Effector memory CD8-positive, alpha-beta T cell (primary cell): Measurements from ENCODE around the gene DMTF1.
"Not testable (repeated sequence)": the region's sequence is repeated elsewhere in the genome, so short reads cannot be mapped to it uniquely, and the experiment has no call there.

Experiments used
- ATAC-seq: fragments of 150-1000 bp; cut with Tn5 transposase; replicated peaks from 2 replicates; pipeline ENCODE4 v1.10.0; 2021; ENCODE audit warnings: mild to moderate bottlenecking, moderate library complexity
- DNase-seq, 3 experiments: peaks; one replicate each; pipeline ENCODE4 v3.0.0; 2021
- H3K27ac Mint-ChIP-seq, 2 donors: one replicate each; pipeline ENCODE4 v1.8.0; 2022; ENCODE audit warnings: mild to moderate bottlenecking in 2 of 2, mixed read lengths in 2 of 2, moderate library complexity in 2 of 2
- H3K27me3 Mint-ChIP-seq, 2 donors: one replicate each; pipeline ENCODE4 v1.8.0; 2022; ENCODE audit warnings: mixed read lengths in 2 of 2
- H3K36me3 Mint-ChIP-seq: one replicate; pipeline ENCODE4 v1.8.0; 2022; ENCODE audit warnings: mild to moderate bottlenecking, moderate library complexity, mixed read lengths; ENCODE audit not compliant: insufficient read depth
- H3K4me1 Mint-ChIP-seq, 2 donors: one replicate each; pipeline ENCODE4 v1.8.0; 2022; ENCODE audit warnings: low read depth in 2 of 2, mixed read lengths in 2 of 2
- H3K4me3 Mint-ChIP-seq, 2 donors: one replicate each; pipeline ENCODE4 v1.8.0; 2022; ENCODE audit warnings: mild to moderate bottlenecking in 2 of 2, mixed read lengths in 2 of 2, moderate library complexity in 2 of 2
- H3K9me3 Mint-ChIP-seq, 2 donors: one replicate each; pipeline ENCODE4 v1.8.0; 2022; ENCODE audit warnings: mixed read lengths in 2 of 2
- total RNA-seq, 9 experiments: gene quantifications; one replicate each; lab custom pipeline; 2026; lab: John Stamatoyannopoulos, UW

DMTF1 gene, protein sequence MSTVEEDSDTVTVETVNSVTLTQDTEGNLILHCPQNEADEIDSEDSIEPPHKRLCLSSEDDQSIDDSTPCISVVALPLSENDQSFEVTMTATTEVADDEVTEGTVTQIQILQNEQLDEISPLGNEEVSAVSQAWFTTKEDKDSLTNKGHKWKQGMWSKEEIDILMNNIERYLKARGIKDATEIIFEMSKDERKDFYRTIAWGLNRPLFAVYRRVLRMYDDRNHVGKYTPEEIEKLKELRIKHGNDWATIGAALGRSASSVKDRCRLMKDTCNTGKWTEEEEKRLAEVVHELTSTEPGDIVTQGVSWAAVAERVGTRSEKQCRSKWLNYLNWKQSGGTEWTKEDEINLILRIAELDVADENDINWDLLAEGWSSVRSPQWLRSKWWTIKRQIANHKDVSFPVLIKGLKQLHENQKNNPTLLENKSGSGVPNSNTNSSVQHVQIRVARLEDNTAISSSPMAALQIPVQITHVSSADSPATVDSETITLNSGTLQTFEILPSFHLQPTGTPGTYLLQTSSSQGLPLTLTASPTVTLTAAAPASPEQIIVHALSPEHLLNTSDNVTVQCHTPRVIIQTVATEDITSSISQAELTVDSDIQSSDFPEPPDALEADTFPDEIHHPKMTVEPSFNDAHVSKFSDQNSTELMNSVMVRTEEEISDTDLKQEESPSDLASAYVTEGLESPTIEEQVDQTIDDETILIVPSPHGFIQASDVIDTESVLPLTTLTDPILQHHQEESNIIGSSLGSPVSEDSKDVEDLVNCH
- 74.5 to 240 (median 147) reads per million in 9 experiments for total RNA-seq

DNA sequence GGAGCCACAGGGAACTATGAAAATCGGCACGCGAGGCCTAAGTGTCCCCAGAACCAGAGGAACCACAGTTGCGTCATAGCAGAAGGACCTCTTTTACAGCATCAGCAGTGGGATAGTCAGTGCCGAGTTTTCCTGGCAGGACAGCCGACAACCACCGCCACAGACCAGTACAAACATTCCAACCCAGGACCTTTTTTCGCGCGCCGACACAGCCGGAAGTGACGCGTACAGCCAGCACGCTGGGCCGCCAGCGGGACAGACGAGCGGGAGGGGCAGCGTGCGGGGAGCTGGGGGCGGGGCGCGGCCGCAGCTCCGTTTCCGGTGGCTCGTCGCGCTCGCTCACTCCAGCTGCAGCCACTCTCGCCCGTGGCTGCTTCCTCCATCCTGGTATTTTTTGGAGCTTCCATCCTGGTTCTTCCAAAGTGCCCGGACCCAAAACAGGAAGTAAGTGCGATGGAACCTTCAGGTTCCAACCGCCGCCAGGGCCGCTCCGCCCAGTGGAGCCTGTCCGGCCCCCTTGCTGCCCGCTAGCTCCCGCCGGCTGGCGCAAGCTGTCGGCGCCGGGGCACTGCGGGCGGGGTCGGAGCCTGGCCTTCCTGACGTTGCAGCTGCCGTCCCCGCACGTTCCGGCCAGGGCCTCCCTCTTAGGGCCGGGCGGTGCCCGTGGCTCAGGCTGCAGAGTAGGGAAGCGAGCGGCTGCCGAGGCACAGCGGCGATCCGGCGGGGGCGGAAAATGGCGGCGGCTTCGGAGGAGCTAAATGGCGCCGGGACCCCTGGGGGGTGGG is at the start of gene DMTF1:
Gene DMTF1, plus strand, starts transcription at position 342 of the 785 bp plus-strand sequence. CDS start 12,489 bp downstream, outside the sequence.
- Mint-ChIP-seq H3K9me3 (no peaks in the 10 kb centered on the region), H3K27ac (peak within 1 kb of the TSS; percentile 97 to 98), H3K27me3 (no peaks in the 10 kb centered on the region), H3K4me1 (peaks cover 23 to 41% of the 10 kb centered on the region in 2 donors), H3K36me3 (peaks cover 23% of the 10 kb centered on the region), H3K4me3 (peak within 1 kb of the TSS; percentile 89 to 91)
- ATAC-seq (peak; percentile 83), DNase-seq (peak; percentile 80)

DNA sequence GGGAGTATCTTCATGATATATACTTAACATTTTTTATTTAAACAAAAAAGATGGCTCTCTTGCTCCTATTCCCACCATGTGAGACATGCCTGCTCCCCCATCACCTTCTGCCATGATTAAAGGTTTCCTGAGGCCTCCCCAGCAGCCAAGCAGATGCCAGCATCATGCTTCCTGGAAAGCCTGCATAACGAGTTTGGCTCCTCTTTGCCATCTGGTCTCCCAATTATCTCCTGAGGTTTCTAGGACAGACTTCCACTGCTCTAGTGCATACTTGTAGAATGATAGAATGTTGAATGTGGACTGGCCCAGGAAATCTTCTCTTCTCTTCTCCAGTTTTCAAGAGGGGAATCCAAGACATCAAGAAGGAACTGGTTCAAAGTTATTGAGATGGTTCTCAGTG is 46.9 kb upstream of the DMTF1 start:
- Mint-ChIP-seq H3K4me3 (no peak overlapping the region), H3K27ac (no peak overlapping the region), H3K9me3 (no peaks in the 10 kb centered on the region), H3K27me3 (peaks cover 24 to 44% of the 10 kb centered on the region in 2 donors), H3K4me1 (no peaks in the 10 kb centered on the region), H3K36me3 (no peaks in the 10 kb centered on the region)
- DNase-seq (no peak), ATAC-seq (no peak)

DNA sequence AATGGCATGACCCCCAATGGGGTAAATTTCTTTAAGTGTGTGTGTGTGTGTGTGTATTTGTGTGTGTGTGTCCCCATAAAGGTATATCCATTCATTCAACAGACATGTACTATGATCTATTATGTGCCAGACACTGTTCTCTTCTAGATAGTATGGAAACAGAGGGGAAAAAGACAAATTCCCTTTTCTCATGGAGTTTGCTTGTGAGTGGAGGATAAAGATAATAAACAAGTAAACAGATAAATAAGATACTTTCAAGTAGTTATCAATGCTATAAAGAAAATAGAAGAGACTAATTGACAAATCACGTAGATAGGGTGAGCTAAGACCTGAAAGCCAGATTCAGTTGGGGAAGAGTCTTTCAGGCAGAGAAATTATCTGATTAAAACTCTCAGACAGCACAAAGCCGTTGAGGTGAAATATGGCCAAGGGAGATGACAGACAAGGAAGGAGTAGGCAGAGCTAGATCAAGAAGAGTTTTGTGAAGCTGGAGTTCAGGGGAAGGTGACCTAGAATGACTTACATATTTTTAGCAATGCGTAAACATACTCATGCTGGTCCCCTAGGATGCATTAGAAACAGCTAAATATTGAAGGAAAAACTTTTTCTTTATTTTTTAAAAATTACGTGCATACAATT is 45.2 kb upstream of the DMTF1 start:
- H3K36me3 Mint-ChIP-seq, result no peaks in the 10 kb centered on the region
- H3K4me3 Mint-ChIP-seq, result no peak overlapping the region
- peaks cover 19 to 31% of the 10 kb centered on the region in 2 donors for H3K27me3 Mint-ChIP-seq
- DNase-seq (no peak), ATAC-seq (no peak)
- H3K4me1 Mint-ChIP-seq, result no peaks in the 10 kb centered on the region
- H3K9me3 Mint-ChIP-seq, result no peaks in the 10 kb centered on the region
- no peak overlapping the region for H3K27ac Mint-ChIP-seq

DNA sequence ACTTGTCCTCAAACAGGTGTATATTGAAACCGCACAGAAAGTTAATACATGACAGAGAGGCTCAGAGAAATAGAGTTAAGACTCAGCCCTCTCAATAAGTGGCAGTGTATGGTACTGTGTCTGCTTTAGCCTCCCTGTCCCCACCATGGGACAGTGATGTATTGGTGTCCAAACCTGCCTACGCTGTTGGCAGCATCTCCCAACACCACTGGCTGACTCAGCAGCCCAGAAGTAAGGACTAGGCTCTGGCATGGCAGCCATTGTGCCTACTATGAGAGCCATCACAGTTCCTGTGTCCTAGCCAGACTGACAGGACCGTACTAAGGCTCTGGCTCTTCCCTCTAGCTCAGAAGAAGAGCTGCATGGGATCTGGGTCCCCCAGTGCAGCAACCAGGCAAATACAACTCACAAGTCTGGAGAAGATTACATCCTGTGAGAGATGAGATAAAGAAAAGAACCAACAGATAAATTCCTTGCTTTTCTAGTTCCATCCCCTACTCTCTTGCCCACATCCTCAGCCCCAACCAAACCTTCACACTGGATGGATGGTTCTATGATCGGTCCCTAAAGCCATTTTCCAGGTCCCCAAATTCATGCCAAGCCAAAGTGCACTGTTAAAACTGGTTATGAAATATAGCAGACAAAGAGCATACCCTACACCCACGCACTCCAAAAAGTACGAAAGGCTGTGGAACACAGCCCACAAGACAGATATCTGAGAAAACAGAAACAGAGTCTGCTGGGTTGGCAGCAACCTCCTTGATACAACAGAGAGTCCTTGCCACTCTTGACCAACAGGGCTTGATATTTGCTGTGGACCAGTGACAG is 44.1 kb upstream of the DMTF1 start:
- Mint-ChIP-seq H3K9me3 (no peaks in the 10 kb centered on the region), H3K27ac (no peak overlapping the region), H3K27me3 (peaks cover 19 to 29% of the 10 kb centered on the region in 2 donors), H3K36me3 (no peaks in the 10 kb centered on the region), H3K4me3 (no peak overlapping the region), H3K4me1 (no peaks in the 10 kb centered on the region)
- ATAC-seq, result no peak
- DNase-seq, result no peak

DNA sequence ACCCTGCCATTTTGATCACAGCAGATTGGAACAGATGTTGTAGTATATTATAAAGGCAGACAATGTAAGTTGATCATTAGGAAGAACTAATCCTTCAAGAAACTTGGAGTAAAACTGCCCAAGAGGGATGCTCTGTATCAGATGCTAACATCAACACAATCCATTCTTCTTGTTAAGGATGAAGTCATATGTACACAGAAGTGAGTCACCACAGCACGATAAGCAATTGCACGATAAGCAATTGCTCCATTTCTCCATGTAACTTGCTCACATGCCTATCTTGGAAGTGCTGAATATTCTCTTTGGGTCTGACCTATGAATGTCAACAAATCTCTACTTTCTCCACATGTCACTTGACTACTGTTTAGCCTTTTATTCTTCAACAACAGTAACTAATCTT is 41.5 kb upstream of the DMTF1 start:
- H3K27me3 Mint-ChIP-seq, result peaks cover 19 to 24% of the 10 kb centered on the region in 2 donors
- H3K4me1 Mint-ChIP-seq, result no peaks in the 10 kb centered on the region
- H3K9me3 Mint-ChIP-seq, result no peaks in the 10 kb centered on the region
- no peaks in the 10 kb centered on the region for H3K36me3 Mint-ChIP-seq
- DNase-seq, result no peak
- H3K4me3 Mint-ChIP-seq, result no peak overlapping the region
- no peak for ATAC-seq
- no peak overlapping the region for H3K27ac Mint-ChIP-seq

DNA sequence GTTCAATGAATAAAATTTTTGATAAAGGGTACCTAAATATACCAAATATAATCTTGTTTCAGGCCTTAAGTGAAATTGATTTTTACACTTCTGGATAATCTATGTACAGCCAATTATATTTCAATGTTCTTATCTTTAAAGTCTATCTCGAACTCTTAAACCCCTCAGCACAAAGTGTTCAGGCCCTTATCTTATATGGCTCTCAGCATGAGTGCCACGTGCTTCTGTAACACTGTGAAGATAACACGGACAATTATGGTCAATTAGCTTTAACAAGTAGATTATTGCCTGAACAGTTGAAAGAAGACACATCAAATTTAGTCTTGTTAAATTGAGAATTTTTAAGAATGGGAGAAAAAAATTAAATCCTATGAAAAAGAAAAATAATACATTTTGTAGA is 40.4 kb upstream of the DMTF1 start:
- no peaks in the 10 kb centered on the region for H3K36me3 Mint-ChIP-seq
- no peak overlapping the region for H3K4me3 Mint-ChIP-seq
- no peaks in the 10 kb centered on the region for H3K4me1 Mint-ChIP-seq
- no peak for DNase-seq
- ATAC-seq, result no peak
- no peaks in the 10 kb centered on the region for H3K9me3 Mint-ChIP-seq
- peaks cover 16 to 19% of the 10 kb centered on the region in 2 donors for H3K27me3 Mint-ChIP-seq
- no peak overlapping the region for H3K27ac Mint-ChIP-seq

DNA sequence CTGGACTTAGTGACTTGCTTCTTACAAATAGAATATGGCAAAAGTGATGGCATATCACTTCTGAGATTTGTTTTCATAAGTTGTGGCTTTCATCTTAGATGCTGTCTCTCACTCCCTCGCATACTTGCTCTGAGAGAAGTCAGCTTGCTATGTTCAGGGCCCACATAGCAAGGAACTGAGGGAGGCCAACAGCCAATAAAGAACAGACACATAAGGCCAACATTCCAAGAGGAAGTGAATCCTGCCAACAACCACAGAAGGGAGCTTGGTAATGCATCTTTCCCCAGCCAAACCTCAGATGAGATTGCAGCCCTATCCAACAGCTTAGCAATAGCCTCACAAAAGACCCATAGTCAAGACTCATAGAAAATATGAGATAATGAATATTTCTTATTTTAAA is 39.2 kb upstream of the DMTF1 start:
- no peak for DNase-seq
- Mint-ChIP-seq H3K9me3 (no peaks in the 10 kb centered on the region), H3K4me3 (no peak overlapping the region), H3K36me3 (no peaks in the 10 kb centered on the region), H3K4me1 (no peaks in the 10 kb centered on the region), H3K27ac (no peak overlapping the region), H3K27me3 (peaks cover 5 to 7% of the 10 kb centered on the region in 2 donors)
- no peak for ATAC-seq

DNA sequence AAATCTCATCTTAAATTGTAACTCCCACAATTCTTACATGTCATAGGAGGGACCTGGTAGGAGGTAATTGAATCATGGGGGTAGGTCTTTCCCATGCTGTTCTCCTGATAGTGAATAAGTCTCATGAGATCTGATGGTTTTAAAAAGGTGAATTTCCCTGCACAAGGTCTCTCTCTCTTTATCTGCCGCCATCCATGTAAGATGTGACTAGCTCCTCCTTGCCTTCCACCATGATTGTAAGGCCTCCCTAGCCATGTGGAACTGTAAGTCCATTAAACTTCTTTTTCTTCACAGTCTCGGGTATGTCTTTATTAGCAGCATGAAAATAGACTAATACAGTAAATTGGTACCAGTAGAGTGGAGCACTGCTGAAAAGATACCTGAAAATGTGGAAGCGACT is 38.3 kb upstream of the DMTF1 start:
- H3K4me1 Mint-ChIP-seq, ATAC-seq, H3K27ac Mint-ChIP-seq, H3K27me3 Mint-ChIP-seq, H3K9me3 Mint-ChIP-seq, H3K4me3 Mint-ChIP-seq, DNase-seq, H3K36me3 Mint-ChIP-seq: not testable (repeated sequence)

DNA sequence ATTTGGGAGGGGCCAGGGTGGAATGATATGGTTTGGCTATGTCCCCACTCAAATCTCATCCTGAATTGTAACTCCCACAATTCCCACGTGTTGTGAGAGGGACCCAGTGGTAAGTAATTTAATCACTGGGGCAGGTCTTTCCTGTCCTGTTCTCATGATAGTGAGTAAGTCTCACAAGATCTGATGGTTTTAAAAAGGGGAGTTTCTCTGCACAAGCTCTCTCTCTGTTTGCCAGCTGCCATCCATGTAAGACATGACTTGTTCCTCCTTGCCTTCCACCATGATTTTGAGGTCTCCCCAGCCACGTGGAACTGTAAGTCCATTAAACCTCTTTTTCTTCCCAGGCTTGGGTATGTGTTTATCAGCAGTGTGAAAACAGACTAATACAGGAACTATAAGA is 36.5 kb upstream of the DMTF1 start:
- ATAC-seq, H3K36me3 Mint-ChIP-seq, H3K27me3 Mint-ChIP-seq, H3K27ac Mint-ChIP-seq, H3K9me3 Mint-ChIP-seq, H3K4me3 Mint-ChIP-seq, H3K4me1 Mint-ChIP-seq, DNase-seq: not testable (repeated sequence)

DNA sequence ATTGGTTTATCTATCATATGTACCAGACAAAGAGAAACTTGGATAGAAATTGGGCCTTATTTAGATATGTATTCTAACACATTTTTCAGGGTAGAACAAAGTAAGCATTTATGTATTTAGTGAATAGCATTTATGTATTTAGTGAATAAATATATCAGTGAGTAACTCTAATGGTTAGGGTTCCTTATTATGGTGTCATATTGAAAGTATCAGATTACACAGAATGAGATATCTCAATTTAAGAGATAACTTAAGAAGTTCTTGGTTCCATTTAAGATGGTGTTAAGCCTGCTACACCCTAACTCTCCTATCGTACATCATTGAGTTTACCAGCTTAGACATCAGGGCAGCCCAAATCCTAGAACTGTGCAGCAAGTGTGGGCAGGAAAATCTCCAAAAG is 35.9 kb upstream of the DMTF1 start:
- DNase-seq (no peak), ATAC-seq (no peak)
- Mint-ChIP-seq H3K27ac (no peak overlapping the region), H3K27me3 (no peaks in the 10 kb centered on the region), H3K36me3 (no peaks in the 10 kb centered on the region), H3K4me3 (no peak overlapping the region), H3K4me1 (no peaks in the 10 kb centered on the region), H3K9me3 (no peaks in the 10 kb centered on the region)

DNA sequence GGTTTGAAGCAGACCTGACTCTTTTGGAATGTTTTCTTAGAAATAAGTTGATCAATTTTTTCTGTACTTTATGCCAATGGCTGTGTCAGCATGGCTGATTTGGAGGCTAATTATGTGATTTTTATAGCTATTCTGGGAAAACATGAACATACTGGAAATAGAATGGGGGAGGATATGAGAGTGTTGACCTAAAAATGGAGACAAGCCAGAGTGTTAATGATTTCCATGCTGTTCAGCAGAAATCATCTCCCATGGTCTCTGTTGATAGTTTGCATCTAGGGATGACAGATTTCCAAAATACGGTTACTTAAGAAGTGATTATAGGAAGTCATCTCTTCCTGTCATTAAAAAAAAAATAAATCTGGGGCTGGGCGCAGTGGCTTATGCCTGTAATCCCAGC is 32.7 kb upstream of the DMTF1 start:
- Mint-ChIP-seq H3K4me3 (no peak overlapping the region), H3K9me3 (no peaks in the 10 kb centered on the region), H3K36me3 (no peaks in the 10 kb centered on the region), H3K4me1 (no peaks in the 10 kb centered on the region), H3K27me3 (no peaks in the 10 kb centered on the region), H3K27ac (no peak overlapping the region)
- ATAC-seq (no peak), DNase-seq (no peak)

DNA sequence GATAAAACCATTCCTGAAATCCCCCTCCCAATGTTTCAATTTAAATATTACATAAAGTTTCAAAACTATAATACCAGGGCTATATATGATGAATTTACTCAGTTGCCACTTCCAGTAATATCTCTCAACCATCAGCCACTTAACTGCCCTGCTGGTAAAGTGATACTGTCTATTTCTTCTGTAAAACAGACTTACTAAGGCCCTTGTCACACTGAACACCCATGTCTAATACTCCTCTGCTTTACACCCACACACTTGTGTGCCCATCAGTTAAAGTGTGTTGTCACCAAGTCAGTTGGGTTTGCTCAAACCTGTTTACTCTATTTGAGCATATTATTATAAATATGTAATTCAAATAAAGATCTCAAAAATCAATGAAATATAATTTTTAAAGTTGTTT is 29.1 kb upstream of the DMTF1 start:
- Mint-ChIP-seq H3K27ac (no peak overlapping the region), H3K4me3 (no peak overlapping the region), H3K9me3 (no peaks in the 10 kb centered on the region), H3K4me1 (no peaks in the 10 kb centered on the region), H3K27me3 (peaks cover 0 to 8% of the 10 kb centered on the region in 2 donors), H3K36me3 (no peaks in the 10 kb centered on the region)
- DNase-seq, result no peak
- no peak for ATAC-seq
